ENCODE results near the gene GJB2. TPM values are rescaled to one million over a fixed set of nuclear protein-coding genes. Genes with fewer than 3 reads are reported as not detected.
A peak's percentile ranks its signal among the peaks of the same experiment; 100 is the strongest.

The GJB2 gene
- total RNA-seq, 4 donors from 2014 or later: 301 to 1,758 (median 1,011) TPM

DNA sequence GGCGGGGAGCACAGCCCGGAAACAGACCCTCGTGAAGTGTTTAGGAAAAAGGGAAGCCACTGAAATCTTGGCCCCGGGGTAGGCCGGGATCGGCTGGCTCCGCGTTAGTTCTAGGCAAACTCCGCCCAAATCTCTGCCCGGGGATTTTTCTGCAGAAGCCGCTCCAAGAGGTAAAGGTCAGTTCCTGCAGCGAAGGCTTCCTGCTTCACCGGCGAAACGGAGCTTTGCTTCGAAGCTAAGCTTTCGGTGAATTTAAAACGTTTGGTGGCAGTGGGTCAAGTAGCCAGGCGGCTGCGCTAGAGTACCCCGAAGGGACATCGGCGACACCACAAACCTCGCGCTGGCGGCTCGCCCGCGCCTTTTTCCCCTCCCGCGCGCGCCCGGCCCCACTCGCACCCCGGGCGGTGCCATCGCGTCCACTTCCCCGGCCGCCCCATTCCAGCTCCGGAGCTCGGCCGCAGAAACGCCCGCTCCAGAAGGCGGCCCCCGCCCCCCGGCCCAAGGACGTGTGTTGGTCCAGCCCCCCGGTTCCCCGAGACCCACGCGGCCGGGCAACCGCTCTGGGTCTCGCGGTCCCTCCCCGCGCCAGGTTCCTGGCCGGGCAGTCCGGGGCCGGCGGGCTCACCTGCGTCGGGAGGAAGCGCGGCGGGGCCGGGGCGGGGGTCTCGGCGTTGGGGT, 441 bp downstream of the GJB2 start:
- Histone ChIP-seq H3K27ac (peak overlapping the region; percentile 81 to 92 (median 89)), H3K9me3 (no peaks in the 10 kb centered on the region), H3K4me1 (peaks cover 7 to 89% (median 30%) of the 10 kb centered on the region in 3 donors), H3K36me3 (peaks cover 0 to 21% (median 0%) of the 10 kb centered on the region in 3 donors), H3K4me3 (peak overlapping the region; percentile 53 to 80 (median 72)), H3K27me3 (peaks cover 0 to 64% (median 9%) of the 10 kb centered on the region in 4 donors)
- no peak for TF ChIP-seq POLR2A (IDR thresholded peaks at IDR 0.05)
- TF ChIP-seq, protein P1, sequence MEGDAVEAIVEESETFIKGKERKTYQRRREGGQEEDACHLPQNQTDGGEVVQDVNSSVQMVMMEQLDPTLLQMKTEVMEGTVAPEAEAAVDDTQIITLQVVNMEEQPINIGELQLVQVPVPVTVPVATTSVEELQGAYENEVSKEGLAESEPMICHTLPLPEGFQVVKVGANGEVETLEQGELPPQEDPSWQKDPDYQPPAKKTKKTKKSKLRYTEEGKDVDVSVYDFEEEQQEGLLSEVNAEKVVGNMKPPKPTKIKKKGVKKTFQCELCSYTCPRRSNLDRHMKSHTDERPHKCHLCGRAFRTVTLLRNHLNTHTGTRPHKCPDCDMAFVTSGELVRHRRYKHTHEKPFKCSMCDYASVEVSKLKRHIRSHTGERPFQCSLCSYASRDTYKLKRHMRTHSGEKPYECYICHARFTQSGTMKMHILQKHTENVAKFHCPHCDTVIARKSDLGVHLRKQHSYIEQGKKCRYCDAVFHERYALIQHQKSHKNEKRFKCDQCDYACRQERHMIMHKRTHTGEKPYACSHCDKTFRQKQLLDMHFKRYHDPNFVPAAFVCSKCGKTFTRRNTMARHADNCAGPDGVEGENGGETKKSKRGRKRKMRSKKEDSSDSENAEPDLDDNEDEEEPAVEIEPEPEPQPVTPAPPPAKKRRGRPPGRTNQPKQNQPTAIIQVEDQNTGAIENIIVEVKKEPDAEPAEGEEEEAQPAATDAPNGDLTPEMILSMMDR (IDR thresholded peaks at IDR 0.05): no peak
- intact Hi-C loops (cut with DNase I): no loop called here
- 3% methylated on average over 18 of the region's 73 CpGs; no CpG with 5 or more reads in 1 of the 2 donors for WGBS, 2 donors
- DNase-seq: no peak

DNA sequence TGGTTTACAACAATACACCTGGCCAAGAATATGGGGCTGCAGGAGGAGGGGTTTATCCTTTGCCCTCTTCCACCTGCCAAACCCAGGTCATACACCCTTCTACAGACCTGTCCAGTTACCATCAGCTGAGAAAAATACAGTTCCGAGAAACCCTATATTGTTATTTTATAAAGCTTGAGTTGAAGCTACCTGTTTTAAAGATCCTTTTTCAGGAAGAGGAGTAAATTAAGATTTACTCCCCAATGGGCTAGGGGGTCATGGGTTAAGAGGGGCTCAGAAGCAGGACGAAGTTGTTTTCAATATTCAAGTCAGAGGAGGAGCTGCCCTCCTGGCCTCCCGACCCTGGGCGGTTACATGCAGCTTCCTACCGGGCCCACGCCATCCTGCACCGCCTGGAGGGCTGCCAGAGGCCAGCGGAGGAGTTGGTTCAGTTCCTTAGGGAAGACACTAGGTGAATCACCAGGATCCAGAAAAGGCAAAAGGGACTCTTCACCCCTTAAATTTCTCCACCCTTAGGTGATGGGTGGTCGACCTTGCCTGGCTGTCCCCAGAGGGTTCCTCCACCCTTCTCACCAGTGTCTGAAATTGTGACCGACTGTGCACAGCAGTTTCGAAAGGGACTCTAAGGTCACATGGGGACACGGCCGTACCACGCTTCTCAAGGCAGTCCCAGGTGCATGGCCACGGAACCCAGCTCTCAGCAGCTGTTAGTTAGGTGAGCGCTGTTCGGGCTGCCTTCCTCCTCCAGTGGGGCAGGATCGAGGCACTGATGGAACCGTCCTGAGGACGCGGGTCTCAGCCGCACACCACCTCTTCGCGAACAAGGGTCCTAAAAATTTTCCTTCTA, 1.2 kb downstream of the GJB2 start:
- Histone ChIP-seq H3K27ac (peak overlapping the region; percentile 81 to 92 (median 89)), H3K4me1 (peaks cover 7 to 82% (median 27%) of the 10 kb centered on the region in 3 donors), H3K4me3 (peak overlapping the region; percentile 53 to 80 (median 72)), H3K9me3 (no peaks in the 10 kb centered on the region), H3K36me3 (peaks cover 0 to 21% (median 0%) of the 10 kb centered on the region in 3 donors), H3K27me3 (peaks cover 0 to 58% (median 9%) of the 10 kb centered on the region in 4 donors)
- intact Hi-C loops (cut with DNase I): no loop called here
- DNase-seq: no peak
- no peak for TF ChIP-seq POLR2A (IDR thresholded peaks at IDR 0.05)
- TF ChIP-seq, protein P1 (IDR thresholded peaks at IDR 0.05): no peak
- 39 to 54% methylated on average over 3 to 14 of the region's 24 CpGs for WGBS, 2 donors

DNA sequence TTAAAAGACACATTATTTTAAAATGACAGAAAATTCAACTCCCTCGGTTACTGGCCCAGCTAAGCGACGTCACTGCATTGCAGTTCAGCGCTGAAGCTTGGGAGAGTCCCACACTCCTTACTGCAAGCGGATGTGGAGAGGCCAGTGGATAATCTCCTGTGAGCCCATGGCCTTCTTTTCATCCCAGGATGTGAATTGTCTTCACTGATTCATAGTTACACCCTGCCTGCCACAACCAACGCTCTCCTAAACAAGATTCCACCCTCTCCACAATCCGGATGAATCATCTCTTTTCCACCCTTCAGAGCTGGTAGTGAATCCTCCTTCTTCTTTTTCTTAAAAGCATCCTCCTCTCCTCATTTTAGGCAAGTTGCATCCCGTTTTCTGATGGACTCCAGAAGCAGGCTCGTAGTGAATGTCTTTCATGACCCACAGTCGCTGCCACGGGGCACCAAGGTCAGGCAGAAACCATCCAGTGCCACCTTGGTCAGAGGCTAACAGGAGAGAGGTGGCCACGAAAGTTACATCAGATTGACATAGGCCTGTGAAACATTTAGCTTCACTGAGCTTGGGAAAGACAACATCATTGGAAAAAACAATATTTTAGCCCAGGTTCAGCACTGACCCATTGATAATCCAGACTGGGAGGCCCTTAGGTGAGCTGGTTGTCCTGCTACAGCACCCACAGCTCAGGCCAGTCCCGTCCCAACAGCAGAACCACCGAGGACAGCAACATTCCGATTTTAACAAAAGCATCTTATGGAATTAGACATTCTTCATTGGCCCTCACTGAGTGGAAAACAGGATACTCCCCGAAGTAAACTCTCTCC, 2.0 kb downstream of the GJB2 start:
- TF ChIP-seq, protein P1 (IDR thresholded peaks at IDR 0.05): no peak
- TF ChIP-seq POLR2A (IDR thresholded peaks at IDR 0.05): peak in 1 of 4 donors; percentile 31
- H3K36me3 ChIP-seq: peaks cover 0 to 21% (median 0%) of the 10 kb centered on the region in 3 donors
- H3K4me3 ChIP-seq: peak overlapping the region; percentile 53 to 80 (median 72)
- peaks cover 7 to 76% (median 27%) of the 10 kb centered on the region in 3 donors for H3K4me1 ChIP-seq
- no peak for DNase-seq
- intact Hi-C loops (cut with DNase I): no loop called here
- no peaks in the 10 kb centered on the region for H3K9me3 ChIP-seq
- peaks cover 0 to 50% (median 9%) of the 10 kb centered on the region in 4 donors for H3K27me3 ChIP-seq
- H3K27ac ChIP-seq: peak overlapping the region; percentile 81 to 92 (median 89)
- 50 to 58% methylated on average over 16 of the region's 16 CpGs for WGBS, 2 donors

DNA sequence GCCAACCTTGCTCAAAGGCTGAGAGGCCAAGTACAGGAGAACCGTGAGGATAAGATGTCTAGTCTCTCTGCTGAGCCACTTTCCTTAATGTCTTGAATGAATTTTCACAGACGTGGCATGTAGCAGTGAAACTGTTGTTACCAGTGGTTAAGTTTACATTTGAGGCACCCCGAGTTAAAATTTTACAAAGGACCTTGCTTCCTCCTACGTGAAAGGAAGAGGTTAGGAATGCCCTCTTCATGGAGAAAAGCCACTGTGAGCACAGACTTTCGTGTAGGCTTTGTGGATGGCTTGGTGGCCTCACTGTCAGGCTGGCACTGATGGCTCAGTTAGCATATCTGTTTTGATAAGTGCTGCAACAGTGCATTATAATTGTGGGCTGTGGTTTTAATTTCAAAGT, 2.7 kb downstream of the GJB2 start:
- TF ChIP-seq, protein P1 (IDR thresholded peaks at IDR 0.05): no peak
- no peak for TF ChIP-seq POLR2A (IDR thresholded peaks at IDR 0.05)
- intact Hi-C loops (cut with DNase I): no loop called here
- H3K27ac ChIP-seq: peak overlapping the region; percentile 81 to 92 (median 89)
- no peaks in the 10 kb centered on the region for H3K9me3 ChIP-seq
- H3K27me3 ChIP-seq: peaks cover 0 to 43% (median 9%) of the 10 kb centered on the region in 4 donors
- peaks cover 0 to 21% (median 0%) of the 10 kb centered on the region in 3 donors for H3K36me3 ChIP-seq
- WGBS, 2 donors: 34 to 62% methylated on average over 4 to 5 of the region's 5 CpGs
- DNase-seq: no peak
- H3K4me3 ChIP-seq: peak overlapping the region; percentile 5 to 80 (median 66)
- peaks cover 7 to 69% (median 27%) of the 10 kb centered on the region in 3 donors for H3K4me1 ChIP-seq

All from esophagus squamous epithelium (tissue), 5 donors.